Lung microvascular endothelial cell (primary cell): ENCODE results near the gene PLEKHM2. TPM values are rescaled to one million over a fixed set of nuclear protein-coding genes. Genes with fewer than 3 reads are reported as not detected.
"Not testable (repeated sequence)": the region's sequence is repeated elsewhere in the genome, so short reads cannot be mapped to it uniquely, and the experiment has no call there.

Experiments used
- DNase-seq, 2 donors: peaks; one replicate each; pipeline versions ENCODE4 v3.0.0 to v3.0.0-alpha.2; 2010; ENCODE audit warnings: low read depth in 2 of 2
- total RNA-seq: library from RNA; depleted of rRNA; stranded (reverse); fragments of >200 nt; gene quantifications from 2 replicates; pipeline ENCODE4 v1.2.1, GENCODE V29; 2014

Gene PLEKHM2
- total RNA-seq, 1 donor from 2014 or later: 44.2 TPM

- no peak for DNase-seq
These were observed 7.1 kb upstream of the PLEKHM2 start for GRCh38 chr1:15676688-15677661.

- peak in 1 of 2 donors; percentile 62 for DNase-seq
These were observed 5.5 kb upstream of the PLEKHM2 start for GRCh38 chr1:15678578-15678977.

- no peak for DNase-seq
These were observed 4.0 kb upstream of the PLEKHM2 start for GRCh38 chr1:15680131-15680530.

- DNase-seq: no peak
These were observed 3.4 kb upstream of the PLEKHM2 start for GRCh38 chr1:15680561-15681348.

GRCh38 chr1:15681349-15682292, 2.5 kb upstream of the PLEKHM2 start:
- DNase-seq: no peak

- no peak for DNase-seq
These were observed 1.2 kb upstream of the PLEKHM2 start for GRCh38 chr1:15682936-15683341.

- no peak for DNase-seq
These were observed 628 bp upstream of the PLEKHM2 start for GRCh38 chr1:15683345-15684039.

- DNase-seq: peak; percentile 35 to 47
These were observed 560 bp downstream of the PLEKHM2 start for GRCh38 chr1:15684468-15685291.

GRCh38 chr1:15685820-15686219, 1.7 kb downstream of the PLEKHM2 start:
- no peak for DNase-seq

- DNase-seq: no peak
These were observed 3.3 kb downstream of the PLEKHM2 start for GRCh38 chr1:15687446-15687845.

GRCh38 chr1:15690317-15690716, 6.2 kb downstream of the PLEKHM2 start:
- DNase-seq: no peak

- no peak for DNase-seq
These were observed 7.4 kb downstream of the PLEKHM2 start for GRCh38 chr1:15691434-15692032.

GRCh38 chr1:15692121-15692682, 8.1 kb downstream of the PLEKHM2 start:
- DNase-seq: peak; percentile 31 to 44

GRCh38 chr1:15693371-15693770, 9.3 kb downstream of the PLEKHM2 start:
- DNase-seq: no peak

- DNase-seq: peak; percentile 20 to 24
These were observed 12.9 kb downstream of the PLEKHM2 start for GRCh38 chr1:15696956-15697521.

GRCh38 chr1:15698201-15698600, 14.1 kb downstream of the PLEKHM2 start:
- DNase-seq: no peak

GRCh38 chr1:15699321-15699720, 15.2 kb downstream of the PLEKHM2 start:
- DNase-seq: not testable (repeated sequence)

- no peak for DNase-seq
These were observed 16.4 kb downstream of the PLEKHM2 start for GRCh38 chr1:15700508-15700907.

- DNase-seq: no peak
These were observed 17.7 kb downstream of the PLEKHM2 start for GRCh38 chr1:15701784-15702183.
